RWPE1 (cell line): ENCODE data around the gene EGR4.
"Not testable (repeated sequence)": the region's sequence is repeated elsewhere in the genome, so short reads cannot be mapped to it uniquely, and the experiment has no call there.

Experiments used
- CTCF ChIA-PET: fragments of 350-600 bp; sonication (Branson Sonifier 250); formaldehyde crosslinking; extraction: SDS; loops from one replicate; lab custom pipeline; 2021; lab: Yijun Ruan, JAX
- POLR2A ChIA-PET: fragments of 400-600 bp; formaldehyde crosslinking; extraction: SDS; loops from one replicate; lab custom pipeline; 2020; ENCODE audit warnings: antibody characterized with exemption; ENCODE audit not compliant: low non-redundant PET; lab: Yijun Ruan, JAX
- DNase-seq: peaks from one replicate; pipeline ENCODE4 v3.0.0; 2012; ENCODE audit warnings: low spot score
- H3K27ac ChIP-seq: fragments of 450-650 bp; 2 replicates; pipeline ENCODE4 v1.5.1; 2017
- TF ChIP-seq, protein P1 (sequence below): fragments of 450-650 bp; conservative IDR thresholded peaks from 2 replicates; pipeline ENCODE4 v1.5.1; 2017; ENCODE audit warnings: low read depth, mild to moderate bottlenecking

EGR4 gene

GRCh38 chr2:73266061-73266901, 27.1 kb downstream of the EGR4 start:
- TF ChIP-seq, protein P1, sequence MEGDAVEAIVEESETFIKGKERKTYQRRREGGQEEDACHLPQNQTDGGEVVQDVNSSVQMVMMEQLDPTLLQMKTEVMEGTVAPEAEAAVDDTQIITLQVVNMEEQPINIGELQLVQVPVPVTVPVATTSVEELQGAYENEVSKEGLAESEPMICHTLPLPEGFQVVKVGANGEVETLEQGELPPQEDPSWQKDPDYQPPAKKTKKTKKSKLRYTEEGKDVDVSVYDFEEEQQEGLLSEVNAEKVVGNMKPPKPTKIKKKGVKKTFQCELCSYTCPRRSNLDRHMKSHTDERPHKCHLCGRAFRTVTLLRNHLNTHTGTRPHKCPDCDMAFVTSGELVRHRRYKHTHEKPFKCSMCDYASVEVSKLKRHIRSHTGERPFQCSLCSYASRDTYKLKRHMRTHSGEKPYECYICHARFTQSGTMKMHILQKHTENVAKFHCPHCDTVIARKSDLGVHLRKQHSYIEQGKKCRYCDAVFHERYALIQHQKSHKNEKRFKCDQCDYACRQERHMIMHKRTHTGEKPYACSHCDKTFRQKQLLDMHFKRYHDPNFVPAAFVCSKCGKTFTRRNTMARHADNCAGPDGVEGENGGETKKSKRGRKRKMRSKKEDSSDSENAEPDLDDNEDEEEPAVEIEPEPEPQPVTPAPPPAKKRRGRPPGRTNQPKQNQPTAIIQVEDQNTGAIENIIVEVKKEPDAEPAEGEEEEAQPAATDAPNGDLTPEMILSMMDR, result no peak
- CTCF ChIA-PET, result interaction anchor here (0.5 to 1.0 kb wide), 2 partner anchors 22 to 607 kb away, joined by 3 to 5 read pairs; no protein-coding TSS in a partner anchor

DNA sequence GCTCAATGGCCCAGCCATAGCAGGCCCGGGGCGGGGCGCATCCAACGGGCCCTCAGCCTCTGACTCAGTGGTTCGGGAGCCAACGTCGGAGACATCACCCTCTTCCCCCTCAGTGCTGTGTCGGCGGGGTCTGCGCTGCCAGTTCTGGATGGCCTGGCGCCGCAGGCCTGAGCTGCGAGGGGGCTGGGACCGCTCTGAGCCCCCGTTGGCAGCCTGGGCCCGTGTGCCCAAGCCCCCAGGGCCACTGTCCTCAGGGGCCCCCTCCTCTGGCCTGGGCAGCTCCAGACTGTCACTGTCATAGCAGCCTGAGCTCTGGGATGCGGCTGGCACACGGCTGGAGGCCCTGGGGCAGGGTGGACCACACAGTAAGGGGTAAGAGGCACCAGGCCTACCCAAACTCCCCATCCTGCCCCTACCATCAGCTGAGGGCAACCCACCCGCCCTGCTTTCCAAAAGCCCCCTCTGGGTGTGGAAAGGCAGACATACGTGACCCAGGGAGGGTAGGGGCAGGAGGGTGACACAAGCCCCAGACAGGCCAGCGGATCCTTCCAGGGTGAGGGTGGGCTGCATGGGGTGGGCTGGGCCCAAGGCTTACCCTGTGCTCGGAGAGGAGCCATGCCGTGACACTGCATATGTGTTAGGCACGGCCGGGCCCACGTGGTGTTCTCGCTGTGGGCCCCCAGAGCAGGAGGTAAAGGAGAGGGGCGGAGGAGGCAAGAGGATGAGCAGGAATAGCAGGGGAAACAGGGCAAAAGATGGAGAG, 27.9 kb downstream of the EGR4 start:
- CTCF ChIA-PET, result interaction anchor here (0.5 kb wide), 1 partner anchor 606 kb away, joined by 5 read pairs; no protein-coding TSS in a partner anchor

More at GRCh38 chr2:73266061-73266901, 27.1 kb downstream of the EGR4 start:
- no peak for DNase-seq
- POLR2A ChIA-PET, result no interaction called here
- no peak overlapping the region for H3K27ac ChIP-seq

DNA sequence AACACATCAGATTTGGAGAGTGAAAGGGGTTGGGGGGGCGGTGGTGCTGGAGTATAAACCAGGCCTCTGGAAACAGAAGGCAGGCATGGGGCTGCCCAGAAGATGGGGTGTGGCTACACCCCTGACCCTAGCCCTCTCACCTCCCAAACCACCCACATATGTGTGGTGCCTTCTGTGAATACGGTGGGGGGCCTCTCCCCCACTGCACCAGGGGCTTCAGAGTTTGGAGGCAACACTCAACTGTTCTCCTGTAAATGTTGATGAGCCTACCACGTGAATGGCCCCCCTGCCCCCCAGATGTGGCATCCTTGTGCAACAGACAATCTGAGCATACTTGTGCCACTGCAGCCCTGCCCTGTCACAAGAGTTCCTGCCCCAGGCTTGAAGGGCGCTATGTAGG, 28.6 kb downstream of the EGR4 start:
- TF ChIP-seq, protein P1, result no peak
- no peak overlapping the region for H3K27ac ChIP-seq
- ChIA-PET POLR2A (no interaction called here), CTCF (no interaction called here)
- DNase-seq, result no peak

More for the DNA sequence above, 27.9 kb downstream of the EGR4 start:
- POLR2A ChIA-PET, result no interaction called here
- TF ChIP-seq, protein P1, result no peak
- no peak overlapping the region for H3K27ac ChIP-seq
- no peak for DNase-seq

DNA sequence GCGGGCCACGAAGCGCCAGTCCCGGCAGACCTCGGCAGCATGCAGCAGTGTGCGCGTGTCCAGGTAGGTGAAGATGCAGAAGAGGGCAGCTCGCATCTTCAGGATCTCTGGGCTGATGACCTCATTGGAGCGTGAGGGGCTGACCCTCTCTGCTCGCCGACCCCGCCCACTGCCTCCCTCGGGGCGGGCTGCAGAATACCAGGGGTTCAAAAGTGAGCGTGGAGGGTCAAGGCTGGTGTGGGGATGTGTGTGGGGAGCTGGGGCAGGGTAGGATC, 29.1 kb downstream of the EGR4 start:
- H3K27ac ChIP-seq, result no peak overlapping the region
- ChIA-PET CTCF (no interaction called here), POLR2A (no interaction called here)
- no peak for DNase-seq
- TF ChIP-seq, protein P1, result no peak

- ChIA-PET POLR2A (no interaction called here), CTCF (interaction anchor here (0.6 to 1.1 kb wide), 3 partner anchors 84 to 381 kb away, joined by 3 to 5 read pairs (median 5); no protein-coding TSS in a partner anchor)
- no peak overlapping the region for H3K27ac ChIP-seq
- TF ChIP-seq, protein P1, result no peak
- no peak for DNase-seq
These were observed 29.6 kb downstream of the EGR4 start for GRCh38 chr2:73263540-73264331.

GRCh38 chr2:73262691-73263429, 30.5 kb downstream of the EGR4 start:
- DNase-seq, POLR2A ChIA-PET, H3K27ac ChIP-seq: not testable (repeated sequence)
- CTCF ChIA-PET, result interaction anchor here (0.6 to 1.1 kb wide), 3 partner anchors 83 to 382 kb away, joined by 3 to 5 read pairs (median 5); no protein-coding TSS in a partner anchor
